Kidney capillary endothelial cell (primary cell): ENCODE data around the gene FYCO1.
A peak's percentile ranks its signal among the peaks of the same experiment; 100 is the strongest.
"Not testable (repeated sequence)": the region's sequence is repeated elsewhere in the genome, so short reads cannot be mapped to it uniquely, and the experiment has no call there.

ENCODE experiments used
- DNase-seq: peaks from one replicate; pipeline ENCODE4 v3.0.0-alpha.2; 2018; ENCODE audit warnings: low spot score

Gene FYCO1

GRCh38 chr3:45995236-45996192, at the start of gene FYCO1:
TSS of gene FYCO1 (minus strand) at chr3:45995824. CDS start at chr3:45984910, 10,914 bp downstream.
- DNase-seq: peak; percentile 70

- DNase-seq: no peak
These were observed 43.3 kb upstream of the FYCO1 start for GRCh38 chr3:46038916-46039315.

GRCh38 chr3:46038071-46038470, 42.4 kb upstream of the FYCO1 start:
- DNase-seq: not testable (repeated sequence)

GRCh38 chr3:46036191-46036590, 40.6 kb upstream of the FYCO1 start:
- no peak for DNase-seq

GRCh38 chr3:46031747-46032146, 36.1 kb upstream of the FYCO1 start:
- DNase-seq: no peak

GRCh38 chr3:46031269-46031668, 35.6 kb upstream of the FYCO1 start:
- no peak for DNase-seq

- no peak for DNase-seq
These were observed 35.0 kb upstream of the FYCO1 start for GRCh38 chr3:46030626-46031025.

- no peak for DNase-seq
These were observed 34.4 kb upstream of the FYCO1 start for GRCh38 chr3:46029953-46030543.

- DNase-seq: no peak
These were observed 32.2 kb upstream of the FYCO1 start for GRCh38 chr3:46027736-46028397.

GRCh38 chr3:46027021-46027705, 31.5 kb upstream of the FYCO1 start, which contains the start of gene XCR1:
TSS of gene XCR1 (minus strand) at chr3:46027483. CDS start at chr3:46021947, 5,536 bp downstream.
- no peak for DNase-seq

GRCh38 chr3:46025139-46025538, 29.5 kb upstream of the FYCO1 start:
- no peak for DNase-seq

- DNase-seq: no peak
These were observed 28.5 kb upstream of the FYCO1 start for GRCh38 chr3:46024131-46024530.

- DNase-seq: no peak
These were observed 27.5 kb upstream of the FYCO1 start for GRCh38 chr3:46022909-46023785.

GRCh38 chr3:46021516-46021915, 25.9 kb upstream of the FYCO1 start:
- no peak for DNase-seq

GRCh38 chr3:46020766-46021510, 25.3 kb upstream of the FYCO1 start:
- DNase-seq: no peak

GRCh38 chr3:46019707-46020106, 24.1 kb upstream of the FYCO1 start:
- no peak for DNase-seq

- no peak for DNase-seq
These were observed 22.1 kb upstream of the FYCO1 start for GRCh38 chr3:46017720-46018119.

- no peak for DNase-seq
These were observed 17.9 kb upstream of the FYCO1 start for GRCh38 chr3:46013316-46014094.

- DNase-seq: no peak
These were observed 16.6 kb upstream of the FYCO1 start for GRCh38 chr3:46012246-46012645.
